HG03039 (cell line): ENCODE measurements around the gene GAB2.
"Not testable (repeated sequence)": the region's sequence is repeated elsewhere in the genome, so short reads cannot be mapped to it uniquely, and the experiment has no call there.

Source experiments
- ATAC-seq: cut with Tn5 transposase; IDR thresholded peaks from one replicate; pipeline ENCODE4 v1.9.1; 2021; ENCODE audit warnings: mild to moderate bottlenecking, moderate library complexity; ENCODE audit not compliant: unreplicated experiment

Gene GAB2

DNA sequence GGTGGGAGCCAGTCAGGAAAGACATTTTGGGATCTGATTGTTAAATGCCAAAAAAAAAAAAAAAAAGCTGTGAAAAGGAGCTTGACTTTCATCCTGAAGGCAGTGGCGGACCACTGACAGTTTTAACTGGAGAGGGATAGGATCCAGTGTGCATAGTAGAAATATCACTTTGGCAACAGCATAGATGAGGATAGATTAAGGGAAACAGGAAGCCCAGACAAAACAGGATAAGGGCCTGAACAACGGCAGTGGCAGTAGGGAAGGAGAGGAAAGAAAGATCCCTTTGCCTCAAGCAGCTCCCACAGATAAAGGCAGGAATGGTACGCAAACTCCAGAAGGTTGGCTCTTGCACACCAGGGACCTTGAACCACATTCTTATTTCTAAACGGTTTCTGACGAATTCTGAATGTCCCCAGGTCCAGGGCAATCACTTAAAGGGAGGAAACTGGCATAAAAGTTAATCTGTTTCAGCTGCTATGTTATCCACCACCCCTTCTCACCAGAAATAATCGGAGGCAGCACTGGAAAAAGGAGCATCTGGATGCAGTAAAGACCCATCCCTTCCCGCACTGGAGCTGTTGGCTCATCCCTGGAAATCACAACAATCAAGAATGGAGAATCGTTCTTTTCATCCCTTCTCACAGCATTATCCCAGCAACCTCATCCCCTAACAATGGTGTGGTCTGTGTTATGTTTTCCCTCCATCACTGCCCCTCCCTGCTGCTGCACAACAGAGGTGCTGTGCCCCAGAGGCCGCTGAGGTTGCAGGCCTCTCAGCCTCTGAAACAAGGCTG lies 99.1 kb downstream of the GAB2 start:
- ATAC-seq, result no peak

DNA sequence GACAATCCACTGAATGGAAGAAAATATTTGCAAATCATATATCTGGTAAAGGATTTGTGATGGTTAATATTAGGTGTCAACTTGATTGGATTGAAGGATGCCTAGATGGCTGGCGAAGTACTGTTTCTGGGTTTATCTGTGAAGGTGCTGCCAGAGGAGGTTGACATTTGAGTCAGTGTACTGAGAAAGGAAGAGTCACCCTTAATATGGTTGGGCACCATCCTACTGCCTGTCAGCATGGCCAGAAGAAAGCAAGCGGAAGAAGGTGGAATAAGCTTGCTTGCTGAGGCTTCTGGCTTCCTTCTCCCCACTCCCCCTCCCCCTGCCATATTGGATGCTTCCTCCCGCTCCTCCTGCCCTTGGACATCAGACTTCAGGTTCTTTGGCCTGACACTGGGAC lies 101.9 kb downstream of the GAB2 start:
- ATAC-seq, result no peak

DNA sequence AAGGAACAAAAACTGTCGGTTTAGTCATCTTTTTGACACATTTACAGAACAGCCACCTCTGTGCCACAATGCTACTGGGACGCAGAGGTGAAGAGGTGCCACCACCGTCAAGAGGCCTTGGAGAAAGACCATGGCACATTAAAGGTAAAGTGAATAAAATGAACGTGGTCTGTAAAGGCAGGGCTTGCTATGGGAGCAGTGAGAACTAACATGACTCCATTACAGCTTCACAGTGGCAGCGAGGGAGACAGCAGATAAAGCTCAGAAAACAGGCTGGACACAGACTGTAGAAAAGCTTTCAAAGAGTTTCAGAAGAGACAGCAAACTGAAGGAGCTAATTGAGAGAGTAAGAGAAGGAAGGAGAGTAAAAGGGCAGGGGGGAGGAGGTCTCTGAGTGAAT lies 102.9 kb downstream of the GAB2 start:
- no peak for ATAC-seq

DNA sequence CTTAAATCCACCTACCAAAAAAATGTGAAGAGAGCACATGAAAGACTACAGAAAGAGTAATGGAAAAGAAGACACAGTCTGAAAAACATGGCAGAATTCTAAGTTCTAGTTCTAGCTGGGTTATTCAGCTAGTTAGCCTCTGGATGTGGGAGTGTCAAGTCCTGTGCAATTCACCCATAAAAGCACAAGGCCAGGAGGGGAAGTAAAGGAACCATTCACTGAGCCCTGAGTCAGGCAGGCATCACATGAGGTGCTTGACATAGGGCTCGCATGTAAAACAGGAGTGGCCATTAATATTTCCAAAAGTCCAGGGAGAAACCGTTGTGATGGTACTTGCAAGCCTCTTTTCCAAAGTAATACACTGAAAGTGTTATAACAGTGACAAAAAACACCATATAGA lies 103.7 kb downstream of the GAB2 start:
- no peak for ATAC-seq

DNA sequence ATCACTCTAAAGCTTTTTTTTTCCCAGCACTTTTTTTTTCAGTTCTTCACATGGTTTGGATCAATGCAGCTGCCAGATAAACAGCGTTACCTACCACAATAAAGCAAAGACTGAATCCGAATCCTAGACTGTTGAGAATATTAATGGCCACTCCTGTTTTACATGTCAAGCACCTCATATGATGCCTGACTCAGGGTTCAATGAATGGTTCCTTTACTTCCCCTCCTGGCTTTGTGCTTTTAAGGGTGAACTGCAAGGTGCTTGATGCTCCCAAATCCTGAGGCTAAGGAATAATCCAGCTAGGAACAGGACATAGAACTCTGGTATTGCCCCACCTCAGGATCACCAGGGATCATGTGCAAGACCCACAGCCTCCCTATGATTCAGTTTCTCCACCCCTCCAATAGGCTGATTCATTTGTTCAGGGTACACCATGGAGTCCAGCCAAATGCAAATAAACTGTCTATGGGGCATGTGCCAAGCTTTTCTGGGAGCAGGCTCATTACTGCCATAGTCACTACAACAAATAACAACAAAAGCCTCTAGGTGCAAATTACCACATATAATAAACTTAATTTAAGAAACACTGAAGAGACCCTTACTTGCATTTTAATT lies 104.3 kb downstream of the GAB2 start:
- no peak for ATAC-seq

DNA sequence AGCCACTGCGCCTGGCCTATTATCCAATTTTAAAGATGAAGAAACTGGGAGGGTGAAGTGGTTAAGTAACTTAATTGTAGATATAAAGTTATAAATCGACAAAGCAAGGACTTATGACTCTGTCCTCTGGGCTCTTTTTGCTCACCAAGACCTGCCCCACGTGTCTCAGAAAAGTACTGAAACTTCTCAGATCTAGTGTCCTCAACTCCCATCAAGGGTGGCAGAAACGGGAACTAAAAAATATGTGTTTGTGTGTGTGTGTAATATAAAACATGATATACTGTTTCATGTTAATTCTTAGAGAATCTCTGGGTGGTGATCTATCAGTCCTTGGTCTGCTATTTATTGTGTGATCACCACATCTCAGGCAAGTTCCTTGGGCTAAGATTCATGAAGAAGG lies 104.9 kb downstream of the GAB2 start:
- peak; percentile 42 for ATAC-seq

DNA sequence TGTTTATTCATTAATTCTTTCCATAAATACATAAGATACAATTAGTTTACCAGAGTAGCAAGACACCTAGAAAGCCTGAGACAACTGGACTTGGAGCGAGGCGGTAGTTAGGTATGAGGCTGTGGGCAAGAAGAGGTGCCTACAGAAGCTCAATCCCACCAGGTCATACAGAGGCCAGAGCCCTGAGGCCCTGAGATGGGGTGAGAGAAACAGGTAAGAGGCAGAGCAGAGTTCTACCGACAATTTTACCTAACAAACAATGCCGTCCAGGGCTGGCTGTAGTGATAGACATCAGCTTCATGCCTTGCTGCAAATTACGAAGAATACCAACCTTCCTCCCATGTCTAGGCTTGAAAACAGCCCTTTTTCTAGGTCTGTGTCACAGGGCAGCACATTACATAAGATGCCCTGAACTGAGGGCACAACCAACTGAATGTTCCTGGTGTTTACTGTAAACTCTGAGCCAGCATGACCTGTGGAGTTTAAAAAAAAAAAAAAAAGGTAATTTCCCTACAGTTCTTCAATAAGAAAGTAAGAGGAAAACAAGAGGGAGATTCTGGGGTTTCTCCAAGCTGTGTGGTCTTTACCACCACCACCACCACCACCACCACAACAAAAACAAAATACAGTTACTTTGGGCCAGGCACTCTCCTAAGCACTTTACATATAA lies 105.8 kb downstream of the GAB2 start:
- ATAC-seq, result no peak

DNA sequence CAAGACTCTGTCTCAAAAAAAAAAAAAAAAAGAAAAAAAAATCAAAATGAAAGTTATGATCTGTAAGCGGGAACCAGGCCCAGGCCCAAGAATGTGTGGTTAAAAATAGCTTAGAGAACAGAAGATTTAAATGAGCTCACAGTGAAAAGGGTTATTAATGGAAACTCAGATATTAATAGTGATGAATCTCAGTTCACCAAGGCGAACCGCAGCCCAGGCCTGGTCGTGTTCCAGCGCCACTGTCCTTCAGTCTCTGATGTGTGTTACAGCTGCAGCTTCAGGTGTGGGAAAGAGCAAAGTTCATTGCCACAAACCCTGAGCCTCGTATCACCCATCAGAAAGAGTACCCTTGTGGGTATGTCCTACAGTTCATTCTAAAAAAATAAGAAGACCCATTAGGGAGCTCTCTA lies 107.1 kb downstream of the GAB2 start:
- ATAC-seq, result peak; percentile 82

DNA sequence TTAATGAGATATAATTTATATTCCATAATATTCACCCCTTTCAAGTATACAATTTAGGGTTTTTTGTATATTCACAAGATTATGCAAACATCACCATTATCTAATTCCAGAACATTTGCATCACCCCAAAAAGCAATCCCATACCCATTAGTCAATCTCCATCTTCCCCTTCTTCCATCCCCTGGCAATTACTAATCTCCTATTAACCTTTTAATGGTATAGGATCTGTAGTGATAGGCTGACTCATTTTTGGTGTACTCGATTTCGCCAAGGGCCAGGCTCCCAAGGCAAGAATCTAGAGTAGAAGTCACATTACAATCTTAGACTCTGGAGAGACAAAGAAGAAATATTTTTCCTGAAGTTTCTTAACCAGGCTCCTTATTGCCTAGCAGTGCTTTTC lies 113.4 kb downstream of the GAB2 start:
- ATAC-seq, result no peak

DNA sequence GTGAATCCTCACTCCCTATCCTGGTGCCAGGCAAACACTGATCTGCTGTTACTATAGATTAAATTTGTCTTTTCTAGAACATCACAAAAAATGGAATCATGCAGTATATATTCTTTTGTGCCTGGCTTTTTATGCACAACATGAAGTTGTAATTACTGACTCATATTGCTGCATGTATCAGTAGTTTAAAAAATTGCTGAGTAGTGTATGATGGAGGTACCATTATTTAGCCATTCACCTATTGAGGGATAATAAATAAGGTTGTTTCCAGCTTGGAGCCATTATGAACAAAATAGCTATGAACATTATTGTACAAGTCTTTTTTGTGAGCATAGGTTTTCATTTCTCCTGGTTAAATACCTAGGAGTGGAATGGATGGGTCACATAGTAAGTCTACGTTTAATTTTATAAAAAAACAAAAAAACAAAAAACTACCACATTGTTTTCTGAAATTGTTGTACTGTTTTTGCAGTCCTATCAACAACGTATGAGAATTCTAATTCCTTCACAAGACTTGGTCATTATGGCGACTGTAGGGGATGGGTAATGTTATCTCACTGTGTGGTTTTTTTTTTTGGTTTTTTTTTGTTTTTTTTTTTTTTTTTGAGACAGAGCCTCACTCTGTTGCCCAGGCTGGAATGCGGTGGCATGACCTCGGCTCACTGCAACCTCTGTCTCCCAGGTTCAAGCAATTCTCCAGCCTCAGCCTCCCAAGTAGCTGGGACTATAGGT lies 117.3 kb downstream of the GAB2 start:
- ATAC-seq, result no peak

DNA sequence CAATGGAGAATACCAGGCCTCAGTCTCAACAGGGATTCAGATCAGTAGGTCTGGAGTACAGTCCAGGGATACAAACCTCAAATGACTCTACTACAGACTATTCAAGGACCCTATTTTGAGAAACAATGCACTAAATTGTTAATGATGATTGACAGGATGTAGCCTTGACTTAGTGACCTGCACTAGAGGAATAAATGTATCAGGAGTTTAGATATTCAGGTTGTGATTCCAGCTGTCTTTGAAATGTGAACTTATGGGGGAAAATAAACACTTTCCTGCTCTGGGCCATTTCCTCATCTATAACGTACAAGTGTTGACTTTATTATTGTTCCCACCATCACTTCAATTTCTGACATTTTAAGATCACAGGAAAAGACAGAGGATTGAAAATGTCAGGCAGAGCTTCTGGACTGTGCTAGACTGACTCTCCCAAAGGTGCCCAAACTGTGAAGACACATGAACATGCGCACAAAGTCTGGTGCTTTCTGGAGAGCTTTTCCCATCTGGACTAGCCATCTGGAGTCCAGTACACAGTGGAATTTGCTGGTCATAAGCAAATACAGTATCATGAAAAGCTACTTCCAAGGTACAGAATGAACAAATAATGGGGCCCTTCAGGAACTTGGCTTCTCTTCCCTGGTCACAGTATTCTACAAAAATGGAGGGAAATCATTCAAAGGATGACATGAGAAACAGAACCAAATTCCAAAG lies 118.5 kb downstream of the GAB2 start:
- no peak for ATAC-seq

DNA sequence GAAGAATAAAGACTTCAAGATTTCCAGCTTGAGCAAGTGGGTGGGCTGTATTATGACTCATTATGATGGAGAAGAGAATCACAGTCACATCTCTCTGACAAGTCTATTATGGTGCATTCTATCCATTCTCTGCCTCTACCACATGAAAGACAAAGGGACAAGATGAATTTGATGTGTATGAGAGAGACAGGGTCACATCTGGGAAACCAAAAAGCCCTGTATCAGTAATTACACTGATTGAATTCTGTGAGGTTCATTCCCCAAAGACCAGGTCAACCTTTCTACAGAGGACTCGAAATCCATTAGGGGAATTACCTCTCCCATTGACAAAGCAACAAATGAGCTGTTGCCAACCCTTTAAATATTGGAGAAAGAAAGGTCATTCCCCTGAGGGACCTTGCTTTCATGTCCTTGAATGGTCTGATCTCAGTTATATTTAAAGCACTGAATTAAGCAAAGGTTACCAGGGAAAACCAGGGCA lies 119.3 kb downstream of the GAB2 start:
- ATAC-seq, result no peak

DNA sequence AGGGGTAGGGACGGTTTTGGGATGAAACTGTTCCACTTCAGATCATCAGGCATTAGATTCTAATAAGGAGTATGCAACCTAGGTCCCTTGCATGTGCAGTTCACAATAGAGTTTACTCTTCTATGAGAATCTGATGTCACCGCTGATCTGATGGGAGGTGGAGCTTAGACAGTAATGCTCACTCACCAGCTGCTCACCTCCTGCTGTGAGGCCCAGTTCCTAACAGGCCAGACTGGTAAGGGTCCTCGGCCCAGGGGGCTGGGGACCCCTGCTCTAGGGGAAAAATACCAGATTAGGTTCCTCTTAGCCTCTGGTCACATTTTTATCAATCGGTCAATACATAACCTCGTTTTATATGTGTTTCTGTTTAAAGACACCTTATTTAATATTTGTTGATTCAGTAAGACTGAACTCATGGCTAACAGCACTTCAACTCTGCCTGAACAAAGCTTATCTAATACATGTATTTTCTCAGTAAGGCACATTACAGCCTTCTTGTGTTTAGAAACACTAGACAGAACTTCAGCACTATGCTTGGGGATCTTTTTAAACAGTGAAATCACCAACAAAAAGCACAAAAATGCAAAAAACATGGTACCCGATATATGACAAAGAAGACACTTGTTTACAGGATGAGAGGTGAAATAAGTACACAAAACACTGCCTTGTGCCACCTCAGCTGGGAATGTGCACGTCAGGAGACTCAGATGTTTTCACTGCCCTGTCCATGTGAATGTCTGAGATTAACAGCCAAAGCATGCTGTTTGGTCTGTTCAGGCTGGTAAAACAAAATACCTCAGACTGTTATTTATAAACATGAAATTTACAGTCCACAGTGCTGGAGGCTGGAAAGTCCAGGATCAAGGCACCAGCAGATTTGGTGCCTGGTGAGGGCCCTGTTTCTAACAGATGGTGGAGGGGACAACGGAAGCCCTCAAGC lies 121.4 kb downstream of the GAB2 start:
- no peak for ATAC-seq

DNA sequence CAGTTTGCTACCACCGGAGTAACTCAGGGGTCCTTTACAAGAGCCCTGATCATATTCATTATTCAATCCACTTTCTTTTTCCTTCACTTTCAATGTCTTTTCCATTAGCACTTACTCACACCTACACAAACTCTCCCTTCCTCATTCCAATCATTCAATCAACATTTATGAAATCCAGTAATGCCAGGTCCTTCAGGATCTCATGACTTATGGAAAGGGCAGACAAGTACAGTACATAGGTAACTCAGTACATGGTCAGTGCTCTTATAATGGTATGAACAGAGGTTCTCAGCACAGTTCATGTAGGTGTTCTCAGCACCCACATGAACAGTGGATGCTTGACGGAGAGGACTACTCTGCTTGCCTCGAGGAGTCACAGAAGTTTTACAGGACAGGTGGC lies 122.3 kb downstream of the GAB2 start:
- no peak for ATAC-seq

DNA sequence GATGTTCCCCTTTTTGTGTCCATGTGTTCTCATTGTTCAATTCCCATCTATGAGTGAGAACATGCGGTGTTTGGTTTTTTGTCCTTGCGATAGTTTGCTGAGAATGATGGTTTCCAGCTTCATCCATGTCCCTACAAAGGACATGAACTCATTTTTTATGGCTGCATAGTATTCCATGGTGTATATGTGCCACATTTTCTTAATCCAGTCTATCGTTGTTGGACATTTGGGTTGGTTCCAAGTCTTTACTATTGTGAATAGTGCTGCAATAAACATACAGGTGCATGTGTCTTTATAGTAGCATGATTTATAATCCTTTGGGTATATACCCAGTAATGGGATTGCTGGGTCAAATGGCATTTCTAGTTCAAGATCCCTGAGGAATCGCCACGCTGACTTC lies 123.5 kb downstream of the GAB2 start:
- ATAC-seq, result not testable (repeated sequence)

DNA sequence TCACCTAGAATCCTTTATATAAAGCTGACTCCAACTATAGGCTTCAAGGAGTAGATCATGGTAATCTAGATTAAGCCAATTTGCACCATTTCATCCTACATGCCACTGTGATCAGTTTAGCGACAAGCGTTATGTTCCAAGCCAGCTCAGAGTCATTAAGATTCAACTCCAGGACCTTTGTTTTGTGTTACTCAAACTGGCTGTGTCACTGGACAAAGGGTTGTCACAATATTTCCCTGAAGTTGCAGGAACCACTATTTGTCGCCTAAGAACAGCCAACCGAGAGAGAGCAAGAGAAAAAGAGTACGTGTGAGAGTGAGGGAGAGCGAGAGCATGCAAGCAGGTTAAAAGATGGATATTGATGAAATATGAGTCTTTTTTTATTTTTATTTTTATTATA lies 124.1 kb downstream of the GAB2 start:
- ATAC-seq, result no peak

DNA sequence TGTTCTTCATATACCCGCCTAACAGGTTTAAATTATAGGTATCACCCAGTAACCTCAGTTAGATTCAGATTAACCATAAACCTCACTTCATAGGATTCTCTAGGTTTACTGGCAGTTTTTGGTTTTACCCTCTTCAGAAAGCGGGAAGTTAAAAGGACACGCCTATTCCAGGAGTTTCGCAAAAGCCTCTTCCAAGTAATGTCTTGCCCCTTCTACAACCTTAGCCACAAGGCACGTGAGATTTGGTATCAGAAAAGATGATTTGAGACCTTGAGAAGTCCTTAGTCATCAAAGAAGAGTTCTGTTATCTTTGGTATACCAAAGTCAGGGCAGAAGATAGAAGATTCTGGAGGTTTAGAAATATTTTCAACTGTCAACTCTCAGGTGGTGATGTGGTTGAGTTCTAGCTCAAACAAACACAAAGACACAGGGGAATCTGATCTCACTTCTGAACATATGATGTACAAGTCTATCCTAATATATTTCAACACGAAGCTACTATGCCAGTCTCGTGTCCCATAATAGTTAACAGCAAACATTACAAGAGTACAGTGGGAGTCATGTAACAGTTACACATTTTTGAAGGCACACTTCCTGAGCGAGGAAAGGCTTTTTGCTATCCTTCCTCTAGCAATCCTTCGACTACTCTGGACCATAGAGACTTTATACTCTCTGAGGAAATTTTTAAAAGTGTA lies 125.4 kb downstream of the GAB2 start:
- no peak for ATAC-seq

DNA sequence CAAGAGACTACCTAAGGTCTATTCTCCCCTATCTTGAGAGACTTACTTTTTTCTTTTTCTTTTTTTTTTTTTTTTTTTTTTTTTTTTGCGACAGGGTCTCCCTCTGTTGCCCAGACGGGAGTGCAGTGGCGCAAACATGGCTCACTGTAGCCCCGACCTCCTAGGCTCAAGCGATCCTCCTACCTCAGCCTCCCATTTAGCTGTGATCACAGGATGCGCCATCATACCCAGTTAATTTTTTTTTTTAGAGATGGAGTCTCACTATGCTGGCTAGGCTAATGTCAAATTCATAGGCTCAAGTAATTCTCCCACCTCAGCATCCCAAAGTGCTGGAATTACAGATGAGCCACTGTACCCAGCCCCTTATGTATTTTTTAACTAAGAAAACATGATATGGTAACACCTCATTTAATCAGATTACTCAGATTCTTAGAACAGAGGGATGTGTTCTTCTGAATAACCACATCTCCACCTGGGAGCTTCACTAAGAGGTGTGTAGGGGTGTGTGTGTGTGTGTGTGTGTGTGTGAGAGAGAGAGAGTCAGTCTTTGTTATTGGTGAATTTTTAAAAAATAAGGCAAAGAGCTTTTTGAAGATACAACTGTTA lies 126.0 kb downstream of the GAB2 start:
- no peak for ATAC-seq
